Ammon's horn (tissue), 1 donor: Measurements from ENCODE around the gene ZGLP1.
"Not testable (repeated sequence)": the region's sequence is repeated elsewhere in the genome, so short reads cannot be mapped to it uniquely, and the experiment has no call there.

ENCODE experiments used
- DNase-seq: peaks from one replicate; pipeline ENCODE4 v3.0.0-alpha.2; 2016; ENCODE audit warnings: low spot score

Gene ZGLP1

DNA sequence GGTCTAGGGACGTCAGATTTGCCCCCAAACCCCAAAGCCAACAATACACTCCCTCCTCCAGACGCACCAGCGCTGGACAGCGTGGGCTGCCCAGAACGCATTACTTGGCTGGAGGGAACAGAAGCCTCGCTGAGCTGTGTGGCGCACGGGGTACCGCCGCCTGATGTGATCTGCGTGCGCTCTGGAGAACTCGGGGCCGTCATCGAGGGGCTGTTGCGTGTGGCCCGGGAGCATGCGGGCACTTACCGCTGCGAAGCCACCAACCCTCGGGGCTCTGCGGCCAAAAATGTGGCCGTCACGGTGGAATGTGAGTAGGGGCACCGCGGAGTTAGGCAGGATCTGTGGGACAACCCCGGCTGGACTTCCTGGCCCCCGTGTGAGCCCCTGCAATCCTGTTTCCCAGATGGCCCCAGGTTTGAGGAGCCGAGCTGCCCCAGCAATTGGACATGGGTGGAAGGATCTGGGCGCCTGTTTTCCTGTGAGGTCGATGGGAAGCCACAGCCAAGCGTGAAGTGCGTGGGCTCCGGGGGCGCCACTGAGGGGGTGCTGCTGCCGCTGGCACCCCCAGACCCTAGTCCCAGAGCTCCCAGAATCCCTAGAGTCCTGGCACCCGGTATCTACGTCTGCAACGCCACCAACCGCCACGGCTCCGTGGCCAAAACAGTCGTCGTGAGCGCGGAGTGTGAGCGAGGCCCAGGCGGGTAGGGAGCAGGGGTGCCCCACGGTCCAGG, 15.8 kb downstream of the ZGLP1 start:
- no peak for DNase-seq

DNA sequence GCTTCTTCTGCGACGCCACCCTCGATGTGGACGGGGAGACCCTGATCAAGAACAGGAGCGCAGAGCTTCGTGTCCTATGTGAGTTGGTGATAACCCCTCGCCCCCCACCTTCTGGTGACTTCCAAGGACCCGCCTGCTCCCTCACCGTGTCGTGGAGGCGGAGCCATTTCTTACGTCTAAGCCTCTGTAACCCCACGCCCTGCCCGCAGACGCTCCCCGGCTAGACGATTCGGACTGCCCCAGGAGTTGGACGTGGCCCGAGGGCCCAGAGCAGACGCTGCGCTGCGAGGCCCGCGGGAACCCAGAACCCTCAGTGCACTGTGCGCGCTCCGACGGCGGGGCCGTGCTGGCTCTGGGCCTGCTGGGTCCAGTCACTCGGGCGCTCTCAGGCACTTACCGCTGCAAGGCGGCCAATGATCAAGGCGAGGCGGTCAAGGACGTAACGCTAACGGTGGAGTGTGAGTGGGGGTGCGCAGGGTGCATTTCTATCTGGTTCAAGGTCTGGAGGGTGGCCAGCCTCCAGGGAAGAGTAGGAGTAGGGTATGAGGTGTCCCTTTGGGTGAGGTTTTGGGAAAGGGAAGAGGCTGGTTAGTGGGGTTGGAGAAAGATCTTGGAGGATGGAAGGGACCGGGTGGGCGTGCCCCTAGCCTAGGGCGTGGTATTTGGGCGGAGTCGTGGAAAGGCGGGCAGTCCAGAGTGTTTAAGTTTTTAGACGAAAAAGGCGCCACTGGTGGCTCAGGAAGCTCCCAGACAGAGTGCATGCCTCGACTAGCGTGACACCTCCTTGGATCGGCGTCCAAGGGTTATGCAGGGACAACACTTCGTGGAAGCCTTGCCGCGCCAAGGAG, 16.6 kb downstream of the ZGLP1 start:
- no peak for DNase-seq

DNA sequence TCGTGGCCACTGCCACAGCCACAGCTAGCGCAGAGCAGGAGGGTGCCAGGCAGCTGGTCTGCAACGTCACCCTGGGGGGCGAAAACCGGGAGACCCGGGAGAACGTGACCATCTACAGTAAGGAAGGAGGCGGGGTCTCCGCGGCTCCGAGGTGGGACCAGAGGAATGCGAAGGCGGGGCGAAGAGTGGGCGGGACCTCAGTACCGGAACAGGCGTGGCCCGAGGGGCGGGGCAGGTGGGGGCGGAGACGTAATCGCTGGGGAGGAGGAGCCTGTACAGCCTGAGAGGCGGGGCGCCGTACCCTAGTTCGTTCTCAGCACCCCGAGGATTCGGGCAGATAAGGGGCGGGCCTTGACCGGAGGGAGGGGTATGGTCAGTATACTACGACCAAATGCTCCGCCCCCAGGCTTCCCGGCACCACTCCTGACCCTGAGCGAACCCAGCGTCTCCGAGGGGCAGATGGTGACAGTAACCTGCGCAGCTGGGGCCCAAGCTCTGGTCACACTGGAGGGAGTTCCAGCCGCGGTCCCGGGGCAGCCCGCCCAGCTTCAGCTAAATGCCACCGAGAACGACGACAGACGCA, 17.3 kb downstream of the ZGLP1 start:
- DNase-seq, result peak; percentile 69

DNA sequence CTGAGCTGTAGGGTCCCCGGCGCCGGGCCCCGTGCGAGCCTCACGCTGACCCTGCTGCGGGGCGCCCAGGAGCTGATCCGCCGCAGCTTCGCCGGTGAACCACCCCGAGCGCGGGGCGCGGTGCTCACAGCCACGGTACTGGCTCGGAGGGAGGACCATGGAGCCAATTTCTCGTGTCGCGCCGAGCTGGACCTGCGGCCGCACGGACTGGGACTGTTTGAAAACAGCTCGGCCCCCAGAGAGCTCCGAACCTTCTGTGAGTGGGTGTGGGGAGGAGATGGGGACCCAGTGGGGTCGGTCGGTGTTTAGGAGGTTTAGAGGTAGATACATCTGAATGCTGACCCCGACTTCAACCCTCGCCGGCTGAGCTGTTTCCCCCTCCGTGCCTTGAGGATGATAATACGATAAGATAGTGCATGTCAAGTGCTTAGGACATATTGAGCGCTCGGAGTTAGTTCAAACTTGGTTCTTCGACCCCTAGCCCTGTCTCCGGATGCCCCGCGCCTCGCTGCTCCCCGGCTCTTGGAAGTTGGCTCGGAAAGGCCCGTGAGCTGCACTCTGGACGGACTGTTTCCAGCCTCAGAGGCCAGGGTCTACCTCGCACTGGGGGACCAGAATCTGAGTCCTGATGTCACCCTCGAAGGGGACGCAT, 17.9 kb downstream of the ZGLP1 start:
- no peak for DNase-seq

DNA sequence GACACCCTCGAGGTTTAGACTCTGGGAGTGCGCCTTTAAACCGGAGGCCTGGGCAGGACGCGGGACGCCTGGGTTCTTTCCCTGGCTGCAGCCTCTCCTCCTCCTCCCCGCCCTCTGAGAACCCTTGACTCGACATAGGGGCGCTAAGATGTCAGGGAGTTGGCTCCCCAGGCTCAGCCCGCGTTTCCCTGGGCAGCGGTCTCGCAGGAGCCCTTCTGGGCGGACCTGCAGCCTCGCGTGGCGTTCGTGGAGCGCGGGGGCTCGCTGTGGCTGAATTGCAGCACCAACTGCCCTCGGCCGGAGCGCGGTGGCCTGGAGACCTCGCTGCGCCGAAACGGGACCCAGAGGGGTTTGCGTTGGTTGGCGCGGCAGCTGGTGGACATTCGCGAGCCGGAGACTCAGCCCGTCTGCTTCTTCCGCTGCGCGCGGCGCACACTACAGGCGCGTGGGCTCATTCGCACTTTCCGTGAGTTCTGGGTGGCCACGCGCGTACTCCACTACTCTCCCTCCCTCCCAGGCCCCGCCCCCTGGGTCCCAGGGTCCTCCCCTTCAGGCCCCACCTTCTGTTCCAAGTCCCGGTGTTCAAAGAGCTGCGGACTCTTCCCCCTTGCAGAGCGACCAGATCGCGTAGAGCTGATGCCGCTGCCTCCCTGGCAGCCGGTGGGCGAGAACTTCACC, 18.6 kb downstream of the ZGLP1 start:
- DNase-seq, result peak; percentile 61

DNA sequence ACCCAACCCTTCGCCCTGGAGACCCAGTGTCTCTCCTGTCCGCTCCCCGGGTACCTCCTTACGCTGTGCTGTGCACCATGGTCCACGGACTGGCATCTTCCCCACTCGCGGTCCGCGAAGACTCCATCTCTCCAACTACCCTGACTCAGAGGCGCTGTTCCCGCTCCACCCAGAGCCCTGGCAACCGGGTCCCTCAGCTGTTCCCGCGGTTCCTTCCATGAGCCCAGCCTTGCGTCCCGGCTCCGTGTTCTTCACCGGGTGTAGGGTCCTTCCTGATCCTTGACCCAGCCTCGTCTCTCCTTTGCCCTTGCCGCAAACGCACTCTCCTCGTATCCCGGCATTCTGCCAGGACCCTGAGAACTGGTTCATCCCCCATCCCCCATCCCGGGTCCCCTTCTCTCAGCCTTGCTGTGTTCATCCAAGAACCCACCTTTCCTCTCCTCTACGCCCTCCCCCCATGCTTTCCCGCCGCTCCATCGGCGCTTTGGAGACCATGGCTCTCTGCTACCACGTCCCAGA, 19.2 kb downstream of the ZGLP1 start:
- DNase-seq, result no peak

DNA sequence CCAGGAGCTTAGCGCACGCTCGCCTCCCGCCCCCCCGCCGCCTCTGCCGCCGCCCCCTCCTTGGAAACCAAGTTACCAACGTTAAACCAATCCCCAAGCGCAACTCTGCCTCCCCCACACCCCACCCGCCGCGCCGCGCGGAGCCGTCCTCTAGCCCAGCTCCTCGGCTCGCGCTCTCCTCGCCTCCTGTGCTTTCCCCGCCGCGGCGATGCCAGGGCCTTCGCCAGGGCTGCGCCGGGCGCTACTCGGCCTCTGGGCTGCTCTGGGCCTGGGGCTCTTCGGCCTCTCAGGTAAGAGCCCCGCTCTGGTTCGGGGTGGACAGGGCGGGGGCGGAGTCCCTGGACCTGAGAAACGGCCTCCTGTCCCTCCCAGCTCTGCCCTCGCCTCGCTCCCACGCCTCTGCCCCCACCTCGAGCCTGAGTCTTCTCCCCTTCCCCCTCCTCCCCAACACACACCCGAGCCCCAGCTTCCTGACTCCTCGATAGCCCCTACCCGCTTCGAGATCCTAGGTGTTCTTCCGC, 19.7 kb downstream of the ZGLP1 start, which contains the start of gene ICAM5:
ICAM5 (plus strand) TSS at position 117 of the 521 bp plus-strand sequence; CDS start at position 209, 92 bp downstream.
- DNase-seq, result peak; percentile 58

DNA sequence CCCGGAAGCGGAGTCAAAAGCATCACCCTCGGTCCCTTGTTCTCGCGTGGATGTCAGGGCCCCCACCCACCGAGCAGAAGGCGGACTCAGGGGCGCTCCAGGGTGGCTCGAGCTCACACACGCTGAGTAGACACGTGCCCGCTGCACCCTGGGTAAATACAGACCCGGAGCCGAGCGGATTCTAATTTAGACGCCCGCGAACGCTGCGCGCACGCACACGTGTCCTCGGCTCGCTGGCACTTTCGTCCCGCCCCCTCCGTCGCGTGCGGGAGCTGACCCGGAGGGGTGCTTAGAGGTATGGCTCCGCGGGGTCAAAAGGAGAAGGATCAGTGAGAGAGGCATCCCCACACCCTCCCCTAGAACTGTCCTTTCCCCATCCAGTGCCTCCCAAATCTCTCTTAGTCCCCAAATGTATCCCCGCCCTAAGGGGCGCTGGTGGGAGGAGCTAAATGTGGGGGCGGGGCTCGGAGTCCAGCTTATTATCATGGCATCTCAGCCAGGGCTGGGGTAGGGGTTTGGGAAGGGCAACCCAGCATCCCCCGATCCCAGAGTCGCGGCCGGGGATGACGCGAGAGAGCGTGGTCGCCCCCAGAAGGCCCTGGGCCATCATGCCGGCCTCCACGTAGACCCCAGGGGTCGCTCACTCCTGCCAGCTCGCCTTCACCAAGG, 20.3 kb downstream of the ZGLP1 start:
- peak; percentile 38 for DNase-seq

DNA sequence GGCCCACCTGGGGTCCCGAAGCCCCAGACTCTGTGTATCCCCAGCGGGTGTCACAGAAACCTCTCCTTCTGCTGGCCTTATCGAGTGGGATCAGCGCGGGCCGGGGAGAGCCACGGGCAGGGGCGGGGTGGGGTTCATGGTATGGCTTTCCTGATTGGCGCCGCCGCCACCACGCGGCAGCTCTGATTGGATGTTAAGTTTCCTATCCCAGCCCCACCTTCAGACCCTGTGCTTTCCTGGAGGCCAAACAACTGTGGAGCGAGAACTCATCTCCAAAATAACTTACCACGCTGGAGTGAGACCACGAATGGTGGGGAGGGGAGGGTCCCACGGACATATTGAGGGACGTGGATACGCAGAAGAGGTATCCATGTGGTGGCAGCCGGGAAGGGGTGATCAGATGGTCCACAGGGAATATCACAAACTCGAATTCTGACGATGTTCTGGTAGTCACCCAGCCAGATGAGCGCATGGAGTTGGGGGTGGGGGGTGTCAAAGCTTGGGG, 20.9 kb downstream of the ZGLP1 start:
- DNase-seq, result peak; percentile 51

DNA sequence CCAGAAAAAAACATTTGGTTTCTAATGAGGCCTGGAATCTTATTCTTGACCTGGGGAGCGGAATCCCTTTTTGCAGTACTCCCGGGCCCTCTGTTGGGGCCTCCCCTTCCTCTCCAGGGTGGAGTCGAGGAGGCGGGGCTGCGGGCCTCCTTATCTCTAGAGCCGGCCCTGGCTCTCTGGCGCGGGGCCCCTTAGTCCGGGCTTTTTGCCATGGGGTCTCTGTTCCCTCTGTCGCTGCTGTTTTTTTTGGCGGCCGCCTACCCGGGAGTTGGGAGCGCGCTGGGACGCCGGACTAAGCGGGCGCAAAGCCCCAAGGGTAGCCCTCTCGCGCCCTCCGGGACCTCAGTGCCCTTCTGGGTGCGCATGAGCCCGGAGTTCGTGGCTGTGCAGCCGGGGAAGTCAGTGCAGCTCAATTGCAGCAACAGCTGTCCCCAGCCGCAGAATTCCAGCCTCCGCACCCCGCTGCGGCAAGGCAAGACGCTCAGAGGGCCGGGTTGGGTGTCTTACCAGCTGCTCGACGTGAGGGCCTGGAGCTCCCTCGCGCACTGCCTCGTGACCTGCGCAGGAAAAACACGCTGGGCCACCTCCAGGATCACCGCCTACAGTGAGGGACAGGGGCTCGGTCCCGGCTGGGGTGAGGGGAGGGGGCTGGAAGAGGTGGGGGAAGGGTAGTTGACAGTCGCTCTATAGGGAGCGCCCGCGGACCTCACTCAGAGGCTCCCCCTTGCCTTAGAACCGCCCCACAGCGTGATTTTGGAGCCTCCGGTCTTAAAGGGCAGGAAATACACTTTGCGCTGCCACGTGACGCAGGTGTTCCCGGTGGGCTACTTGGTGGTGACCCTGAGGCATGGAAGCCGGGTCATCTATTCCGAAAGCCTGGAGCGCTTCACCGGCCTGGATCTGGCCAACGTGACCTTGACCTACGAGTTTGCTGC, 22.5 kb downstream of the ZGLP1 start, which contains the start of gene ICAM4:
ICAM4 (plus strand) TSS at position 153 of the 935 bp plus-strand sequence; CDS start at position 211, 58 bp downstream.
- DNase-seq, result no peak

DNA sequence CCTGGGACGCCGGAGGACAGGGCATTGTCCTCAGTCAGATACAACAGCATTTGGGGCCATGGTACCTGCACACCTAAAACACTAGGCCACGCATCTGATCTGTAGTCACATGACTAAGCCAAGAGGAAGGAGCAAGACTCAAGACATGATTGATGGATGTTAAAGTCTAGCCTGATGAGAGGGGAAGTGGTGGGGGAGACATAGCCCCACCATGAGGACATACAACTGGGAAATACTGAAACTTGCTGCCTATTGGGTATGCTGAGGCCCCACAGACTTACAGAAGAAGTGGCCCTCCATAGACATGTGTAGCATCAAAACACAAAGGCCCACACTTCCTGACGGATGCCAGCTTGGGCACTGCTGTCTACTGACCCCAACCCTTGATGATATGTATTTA, 24.2 kb downstream of the ZGLP1 start:
- DNase-seq, result no peak

DNA sequence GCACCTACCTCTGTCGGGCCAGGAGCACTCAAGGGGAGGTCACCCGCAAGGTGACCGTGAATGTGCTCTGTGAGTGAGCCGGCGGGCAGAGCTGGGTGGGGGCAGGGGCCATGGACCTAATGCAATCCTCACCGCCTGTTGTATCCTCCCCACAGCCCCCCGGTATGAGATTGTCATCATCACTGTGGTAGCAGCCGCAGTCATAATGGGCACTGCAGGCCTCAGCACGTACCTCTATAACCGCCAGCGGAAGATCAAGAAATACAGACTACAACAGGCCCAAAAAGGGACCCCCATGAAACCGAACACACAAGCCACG, 24.7 kb downstream of the ZGLP1 start:
- no peak for DNase-seq

DNA sequence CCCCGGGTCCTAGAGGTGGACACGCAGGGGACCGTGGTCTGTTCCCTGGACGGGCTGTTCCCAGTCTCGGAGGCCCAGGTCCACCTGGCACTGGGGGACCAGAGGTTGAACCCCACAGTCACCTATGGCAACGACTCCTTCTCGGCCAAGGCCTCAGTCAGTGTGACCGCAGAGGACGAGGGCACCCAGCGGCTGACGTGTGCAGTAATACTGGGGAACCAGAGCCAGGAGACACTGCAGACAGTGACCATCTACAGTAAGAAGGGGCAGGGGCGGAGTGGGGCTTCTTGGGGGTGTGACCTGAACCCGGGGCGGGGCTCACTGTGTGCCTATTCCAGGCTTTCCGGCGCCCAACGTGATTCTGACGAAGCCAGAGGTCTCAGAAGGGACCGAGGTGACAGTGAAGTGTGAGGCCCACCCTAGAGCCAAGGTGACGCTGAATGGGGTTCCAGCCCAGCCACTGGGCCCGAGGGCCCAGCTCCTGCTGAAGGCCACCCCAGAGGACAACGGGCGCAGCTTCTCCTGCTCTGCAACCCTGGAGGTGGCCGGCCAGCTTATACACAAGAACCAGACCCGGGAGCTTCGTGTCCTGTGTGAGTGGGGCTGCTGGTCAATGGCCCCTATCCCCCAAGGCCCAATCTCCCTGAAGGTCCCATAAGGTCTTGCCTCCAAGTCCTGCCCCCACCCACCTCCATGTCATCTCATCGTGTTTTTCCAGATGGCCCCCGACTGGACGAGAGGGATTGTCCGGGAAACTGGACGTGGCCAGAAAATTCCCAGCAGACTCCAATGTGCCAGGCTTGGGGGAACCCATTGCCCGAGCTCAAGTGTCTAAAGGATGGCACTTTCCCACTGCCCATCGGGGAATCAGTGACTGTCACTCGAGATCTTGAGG, 25.3 kb downstream of the ZGLP1 start:
- DNase-seq, result no peak

DNA sequence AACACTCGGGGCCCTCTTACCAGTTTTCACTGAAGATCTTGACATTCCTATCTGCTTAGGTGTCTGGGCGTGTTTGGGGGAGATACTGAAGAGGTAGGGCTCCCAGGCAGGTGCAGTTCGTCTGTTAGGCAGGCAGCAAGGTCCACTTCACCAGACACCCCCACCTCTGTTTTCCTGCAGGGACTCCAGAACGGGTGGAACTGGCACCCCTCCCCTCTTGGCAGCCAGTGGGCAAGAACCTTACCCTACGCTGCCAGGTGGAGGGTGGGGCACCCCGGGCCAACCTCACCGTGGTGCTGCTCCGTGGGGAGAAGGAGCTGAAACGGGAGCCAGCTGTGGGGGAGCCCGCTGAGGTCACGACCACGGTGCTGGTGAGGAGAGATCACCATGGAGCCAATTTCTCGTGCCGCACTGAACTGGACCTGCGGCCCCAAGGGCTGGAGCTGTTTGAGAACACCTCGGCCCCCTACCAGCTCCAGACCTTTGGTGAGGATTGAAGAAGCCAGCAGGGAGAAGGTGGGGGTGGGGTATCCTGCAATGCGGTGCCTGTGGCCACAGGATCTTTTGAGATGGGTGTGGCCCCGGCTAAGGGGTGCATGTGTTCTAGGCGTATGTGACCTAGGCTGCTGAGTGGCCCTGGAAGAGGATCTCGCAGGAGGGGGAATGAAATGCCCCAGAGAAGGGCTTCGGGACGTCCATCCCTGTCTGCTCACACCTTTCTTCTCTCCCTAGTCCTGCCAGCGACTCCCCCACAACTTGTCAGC, 26.1 kb downstream of the ZGLP1 start:
- no peak for DNase-seq

DNA sequence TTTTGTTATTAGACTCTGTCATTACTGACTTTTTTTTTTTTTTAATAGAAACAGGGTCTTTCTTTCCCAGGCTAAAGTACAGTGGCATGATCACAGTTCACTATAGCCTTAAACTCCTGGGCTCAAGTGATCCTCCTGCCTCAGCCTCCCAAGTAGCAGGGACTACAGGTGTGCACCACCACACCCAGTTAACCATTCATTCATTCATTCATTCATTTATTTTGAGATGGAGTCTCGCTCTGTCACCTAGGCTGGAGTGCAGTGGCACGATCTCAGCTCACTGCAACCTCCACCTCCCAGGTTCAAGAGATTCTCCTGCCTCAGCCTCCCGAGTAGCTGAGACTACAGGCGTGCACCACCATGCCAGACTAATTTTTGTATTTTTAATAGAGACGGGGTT, 27.6 kb downstream of the ZGLP1 start:
- DNase-seq, result not testable (repeated sequence)

DNA sequence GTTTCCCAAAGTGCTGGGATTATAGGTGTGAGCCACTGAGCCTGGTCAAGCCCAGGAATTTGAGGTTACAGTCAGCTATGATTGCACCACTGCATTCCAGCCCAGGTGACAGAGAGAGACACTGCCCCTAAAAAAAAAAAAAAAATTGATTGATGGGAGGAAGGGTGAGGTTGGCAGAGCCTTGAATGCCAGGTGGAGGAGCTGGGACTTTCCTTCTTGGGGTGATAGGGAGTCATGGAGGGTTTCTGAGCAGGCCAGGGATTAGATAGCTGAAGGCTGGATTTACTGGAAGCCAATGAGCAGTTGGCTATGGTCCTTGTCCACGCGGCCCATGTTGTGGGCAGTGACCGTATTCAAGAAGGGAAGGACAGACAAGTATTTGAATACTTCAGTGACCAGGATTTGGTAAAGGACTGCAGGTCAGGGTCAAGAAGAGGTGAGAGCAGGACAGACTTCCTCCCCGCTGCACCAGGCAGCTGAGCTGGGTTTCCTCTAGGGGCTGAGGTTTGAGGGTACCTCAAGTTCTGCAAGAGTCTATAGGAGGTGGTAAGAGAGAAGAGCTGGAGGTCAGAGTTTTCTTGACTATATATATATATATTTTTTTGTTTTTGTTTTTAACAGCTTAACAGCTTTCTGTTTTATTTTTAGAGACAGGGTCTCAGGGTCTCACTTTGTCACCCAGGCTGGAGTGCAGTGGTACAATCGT, 29.7 kb downstream of the ZGLP1 start:
- DNase-seq, result no peak

DNA sequence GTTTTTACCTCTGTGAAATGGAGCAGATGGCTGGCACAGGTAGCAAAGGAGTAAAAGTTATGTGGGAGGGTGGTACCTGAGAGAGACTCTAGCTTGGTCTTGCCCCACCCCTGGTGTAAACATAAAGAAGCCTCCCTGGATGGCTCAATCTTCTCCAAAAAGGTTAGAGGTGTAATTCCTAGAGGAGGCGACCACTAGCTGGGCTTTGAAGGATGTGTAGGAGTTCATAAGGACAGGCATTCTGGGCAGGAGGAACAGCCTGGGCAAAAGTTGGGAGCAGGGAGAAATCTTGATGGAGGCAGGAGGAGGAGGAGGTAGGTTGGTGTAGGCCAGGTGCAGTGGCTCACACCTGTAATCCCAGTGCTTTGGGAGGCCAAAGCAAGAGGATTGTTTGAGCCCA, 30.7 kb downstream of the ZGLP1 start:
- DNase-seq, result no peak
